Neutrophil (primary cell): Measurements from ENCODE around the gene MT1B.

Source experiments
- H3K27ac ChIP-seq: fragments of 200-600 bp; sonication (generic); 2 replicates; pipeline ENCODE4 v1.5.1; 2016; ENCODE audit warnings: mild to moderate bottlenecking, moderate library complexity
- H3K27me3 ChIP-seq: fragments of 200-600 bp; sonication (generic); 2 replicates; pipeline ENCODE4 v1.6.0; 2016; ENCODE audit warnings: mild to moderate bottlenecking
- H3K36me3 ChIP-seq: fragments of 200-600 bp; sonication (generic); 2 replicates; pipeline ENCODE4 v1.5.1; 2017
- H3K4me1 ChIP-seq, 2 experiments: fragments of 200-600 bp in 1 of 2; sonication (generic) in 1 of 2; 1 replicate in 1 of 2; 2 replicates in 1 of 2; pipeline versions ENCODE4 v1.5.1 to v1.6.1; 2013 to 2016; ENCODE audit warnings: low read depth in 1 of 2, low read length in 1 of 2, mild to moderate bottlenecking in 1 of 2, moderate library complexity in 1 of 2; ENCODE audit not compliant: control insufficient read depth in 1 of 2, insufficient read depth in 1 of 2
- H3K4me3 ChIP-seq, 2 experiments: fragments of 200-600 bp in 1 of 2; sonication (generic) in 1 of 2; 1 replicate in 1 of 2; 2 replicates in 1 of 2; pipeline ENCODE4 v1.5.1; 2013 to 2016; ENCODE audit warnings: low read depth in 1 of 2, low read length in 1 of 2, mild to moderate bottlenecking in 1 of 2, moderate library complexity in 1 of 2
- H3K9me3 ChIP-seq: fragments of 200-600 bp; sonication (generic); 2 replicates; pipeline ENCODE4 v1.5.1; 2016
- TF ChIP-seq, protein P1 (sequence below): fragments of 200-600 bp; sonication (generic); IDR thresholded peaks from 2 replicates; pipeline ENCODE4 v1.5.1; 2016; ENCODE audit warnings: antibody characterized with exemption

The MT1B gene

DNA sequence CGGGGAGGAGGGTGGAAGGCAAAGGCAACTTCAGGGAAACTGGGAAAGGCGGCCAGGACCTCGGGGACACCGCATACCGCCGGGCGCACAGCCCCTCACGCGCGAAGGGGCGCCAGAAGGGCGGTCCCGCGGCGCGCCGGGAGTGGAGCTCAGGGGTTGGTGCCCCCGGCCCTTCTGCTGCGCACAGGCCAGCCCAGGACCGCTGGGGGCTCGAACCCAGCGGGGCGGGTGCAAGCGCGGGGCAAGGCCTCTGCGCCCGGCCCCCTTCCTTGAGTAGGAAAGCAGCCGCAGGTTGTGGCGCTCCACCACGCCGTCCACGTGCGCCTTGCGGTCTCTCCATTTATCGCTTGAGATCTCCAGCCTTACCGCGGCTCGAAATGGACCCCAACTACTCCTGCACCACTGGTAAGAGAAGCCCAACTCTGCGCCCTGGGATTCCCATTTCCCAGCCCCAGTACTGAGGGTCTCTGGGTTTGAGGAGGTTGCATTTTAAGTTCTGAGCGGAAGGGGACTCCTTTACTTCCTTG, 16.2 kb upstream of the MT1B start:
- Histone ChIP-seq H3K27me3 (peaks cover 100% of the 10 kb centered on the region), H3K9me3 (no peaks in the 10 kb centered on the region), H3K4me3 (no peak overlapping the region), H3K4me1 (peaks cover 0 to 3% of the 10 kb centered on the region in 2 experiments), H3K27ac (no peak overlapping the region), H3K36me3 (no peaks in the 10 kb centered on the region)
- TF ChIP-seq, protein P1, sequence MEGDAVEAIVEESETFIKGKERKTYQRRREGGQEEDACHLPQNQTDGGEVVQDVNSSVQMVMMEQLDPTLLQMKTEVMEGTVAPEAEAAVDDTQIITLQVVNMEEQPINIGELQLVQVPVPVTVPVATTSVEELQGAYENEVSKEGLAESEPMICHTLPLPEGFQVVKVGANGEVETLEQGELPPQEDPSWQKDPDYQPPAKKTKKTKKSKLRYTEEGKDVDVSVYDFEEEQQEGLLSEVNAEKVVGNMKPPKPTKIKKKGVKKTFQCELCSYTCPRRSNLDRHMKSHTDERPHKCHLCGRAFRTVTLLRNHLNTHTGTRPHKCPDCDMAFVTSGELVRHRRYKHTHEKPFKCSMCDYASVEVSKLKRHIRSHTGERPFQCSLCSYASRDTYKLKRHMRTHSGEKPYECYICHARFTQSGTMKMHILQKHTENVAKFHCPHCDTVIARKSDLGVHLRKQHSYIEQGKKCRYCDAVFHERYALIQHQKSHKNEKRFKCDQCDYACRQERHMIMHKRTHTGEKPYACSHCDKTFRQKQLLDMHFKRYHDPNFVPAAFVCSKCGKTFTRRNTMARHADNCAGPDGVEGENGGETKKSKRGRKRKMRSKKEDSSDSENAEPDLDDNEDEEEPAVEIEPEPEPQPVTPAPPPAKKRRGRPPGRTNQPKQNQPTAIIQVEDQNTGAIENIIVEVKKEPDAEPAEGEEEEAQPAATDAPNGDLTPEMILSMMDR = no peak

DNA sequence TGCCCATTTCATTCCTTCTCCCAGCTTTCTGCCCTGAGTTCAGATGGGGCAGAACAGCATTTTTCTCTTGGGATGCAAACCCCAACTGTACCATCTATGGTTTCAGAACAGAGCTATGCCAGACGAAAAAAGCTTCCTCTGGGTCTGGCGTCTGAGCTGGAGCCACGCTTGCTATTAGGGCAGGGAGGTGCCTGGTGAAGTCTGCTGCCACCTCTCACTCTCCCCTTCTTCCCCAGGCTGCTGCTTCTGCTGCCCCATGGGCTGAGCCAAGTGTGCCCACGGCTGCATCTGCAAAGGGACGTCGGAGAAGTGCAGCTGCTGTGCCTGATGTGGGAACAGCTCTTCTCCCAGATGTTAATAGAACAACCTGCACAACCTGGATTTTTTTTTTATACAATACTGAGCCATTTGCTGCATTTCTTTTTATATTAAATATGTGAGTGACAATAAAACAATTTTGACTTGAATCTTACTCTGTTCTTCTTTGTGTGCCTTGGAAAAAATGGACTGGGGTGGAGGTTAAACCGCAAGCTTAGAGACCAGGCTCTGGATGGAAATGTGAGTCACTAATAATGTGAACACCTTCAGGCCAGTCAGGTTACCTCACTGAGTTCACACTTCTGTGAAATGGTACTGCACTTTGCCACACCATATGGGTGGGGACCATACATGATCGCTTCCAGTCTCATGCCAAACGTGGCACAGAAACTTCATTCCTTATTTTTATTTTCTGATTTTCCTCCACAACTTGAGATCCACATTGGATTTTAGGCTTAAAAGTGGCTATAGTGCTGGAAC, 14.9 kb upstream of the MT1B start:
- Histone ChIP-seq H3K27ac (no peak overlapping the region), H3K36me3 (no peaks in the 10 kb centered on the region), H3K9me3 (no peaks in the 10 kb centered on the region), H3K27me3 (peaks cover 100% of the 10 kb centered on the region), H3K4me3 (no peak overlapping the region), H3K4me1 (peaks cover 0 to 3% of the 10 kb centered on the region in 2 experiments)
- TF ChIP-seq, protein P1 = no peak

DNA sequence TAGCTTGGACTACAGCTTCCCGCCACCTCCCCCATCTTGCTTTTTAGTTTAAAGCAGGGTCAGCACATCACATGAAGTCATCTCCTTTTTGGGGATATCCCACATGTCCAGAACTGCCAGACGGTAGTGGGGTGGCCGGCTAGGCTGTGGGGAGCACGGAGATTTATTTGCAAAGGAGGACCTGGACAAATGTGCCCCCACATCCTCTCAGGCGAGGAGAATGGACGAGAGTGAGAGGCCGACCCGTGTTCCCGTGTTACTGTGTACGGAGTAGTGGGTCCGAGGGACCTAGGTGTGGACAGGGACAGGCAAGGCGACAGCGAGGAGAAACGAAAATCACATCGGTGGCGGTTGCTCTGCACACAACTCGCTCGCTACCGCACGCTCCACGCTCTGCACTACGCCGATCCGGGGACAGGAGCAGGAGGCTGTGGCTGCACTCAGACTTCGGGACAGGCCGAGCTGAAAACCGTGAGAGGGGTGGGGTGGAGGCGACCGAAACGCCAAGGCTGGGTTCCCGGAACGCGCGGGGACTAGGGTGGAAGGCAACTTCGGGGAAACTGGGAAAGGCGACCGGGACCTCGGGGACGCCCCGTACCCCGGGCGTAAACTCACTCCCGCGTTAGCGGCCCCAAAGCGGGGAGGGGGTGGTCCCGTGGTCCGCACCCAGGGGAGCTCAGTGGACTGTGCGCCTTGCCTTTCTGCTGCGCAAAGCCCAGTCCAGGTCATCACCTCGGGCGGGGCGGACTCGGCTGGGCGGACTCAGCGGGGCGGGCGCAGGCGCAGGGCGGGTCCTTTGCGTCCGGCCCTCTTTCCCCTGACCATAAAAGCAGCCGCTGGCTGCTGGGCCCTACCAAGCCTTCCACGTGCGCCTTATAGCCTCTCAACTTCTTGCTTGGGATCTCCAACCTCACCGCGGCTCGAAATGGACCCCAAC, 13.6 kb upstream of the MT1B start, which contains the start of gene MT1A:
Gene MT1A, plus strand, starts transcription at position 853 of the 937 bp plus-strand sequence. Its CDS starts 73 bp downstream, at position 926.
- Histone ChIP-seq H3K27ac (no peak within 1 kb of the TSS), H3K9me3 (no peaks in the 10 kb centered on the region), H3K36me3 (no peaks in the 10 kb centered on the region), H3K27me3 (peaks cover 100% of the 10 kb centered on the region), H3K4me3 (no peak within 1 kb of the TSS), H3K4me1 (peaks cover 0 to 3% of the 10 kb centered on the region in 2 experiments)
- TF ChIP-seq, protein P1 = no peak

GRCh38 chr16:56639045-56639444, 12.6 kb upstream of the MT1B start:
- peaks cover 0 to 3% of the 10 kb centered on the region in 2 experiments for H3K4me1 ChIP-seq
- no peak overlapping the region for H3K4me3 ChIP-seq
- H3K36me3 ChIP-seq = no peaks in the 10 kb centered on the region
- no peaks in the 10 kb centered on the region for H3K9me3 ChIP-seq
- no peak overlapping the region for H3K27ac ChIP-seq
- TF ChIP-seq, protein P1 = no peak
- peaks cover 100% of the 10 kb centered on the region for H3K27me3 ChIP-seq

- H3K27ac ChIP-seq = no peak overlapping the region
- no peak overlapping the region for H3K4me3 ChIP-seq
- no peaks in the 10 kb centered on the region for H3K9me3 ChIP-seq
- TF ChIP-seq, protein P1 = no peak
- peaks cover 0 to 1% of the 10 kb centered on the region in 2 experiments for H3K4me1 ChIP-seq
- H3K27me3 ChIP-seq = peaks cover 100% of the 10 kb centered on the region
- no peaks in the 10 kb centered on the region for H3K36me3 ChIP-seq
Measured at GRCh38 chr16:56640076-56640475, 11.6 kb upstream of the MT1B start.
